HTERT RPE-1 (cell line): ENCODE results near the gene FDX2.

Source experiments
- in situ Hi-C: fragments of 300-500 bp; cut with MboI; formaldehyde crosslinking; loops from 4 replicates; pipeline ENCODE4 v1.14.3; 2020; ENCODE audit warnings: low sequenced_read_pairs

Gene FDX2

GRCh38 chr19:10333758-10334587 is 18.2 kb upstream of the FDX2 start:
- in situ Hi-C loops, result no loop called here

DNA sequence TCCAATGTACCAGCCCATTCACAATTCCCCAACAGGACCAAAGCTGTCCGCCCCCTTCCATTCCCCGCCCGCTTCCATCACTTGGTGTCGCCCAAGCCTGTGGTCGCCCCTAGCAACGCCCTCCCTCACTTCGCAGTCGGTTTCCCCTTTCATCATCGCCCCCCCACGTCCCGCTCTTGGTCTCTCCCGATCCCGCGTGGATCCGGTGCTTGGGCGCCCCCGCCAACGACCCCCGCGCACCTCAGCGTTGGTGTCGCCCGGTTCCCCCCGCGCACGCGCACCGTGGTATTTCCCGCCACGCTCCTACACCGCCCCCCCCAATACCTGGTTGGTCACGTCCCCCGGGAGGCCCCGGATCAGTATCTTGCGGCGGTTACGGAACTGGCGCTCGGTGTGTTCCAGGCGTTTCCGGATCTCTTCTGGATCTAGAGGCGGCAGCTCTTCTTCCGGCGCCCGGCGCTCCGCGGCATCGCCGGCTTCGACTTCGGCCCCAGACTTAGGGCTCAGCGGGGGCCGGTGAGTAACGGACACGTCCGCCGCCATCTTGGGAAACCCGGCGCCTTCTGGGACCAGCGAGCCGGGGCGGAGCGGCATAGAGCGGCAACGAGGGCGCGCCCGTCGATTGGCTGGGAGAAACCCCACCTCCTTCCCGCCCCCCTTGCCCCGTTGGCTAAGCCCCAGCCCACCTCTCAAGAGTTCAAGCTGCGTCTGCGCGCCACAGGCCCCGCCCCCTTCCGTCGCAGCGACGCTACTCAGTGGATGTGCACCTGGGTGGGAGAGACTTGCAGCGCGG is 17.3 kb upstream of the FDX2 start, which contains the start of gene RAVER1:
Gene RAVER1, minus strand, starts transcription at position 565 of the 793 bp plus-strand sequence. Its CDS starts 22 bp downstream, at position 543.
- in situ Hi-C loops, result no loop called here

GRCh38 chr19:10332158-10332964 is 16.5 kb upstream of the FDX2 start:
- in situ Hi-C loops, result no loop called here

DNA sequence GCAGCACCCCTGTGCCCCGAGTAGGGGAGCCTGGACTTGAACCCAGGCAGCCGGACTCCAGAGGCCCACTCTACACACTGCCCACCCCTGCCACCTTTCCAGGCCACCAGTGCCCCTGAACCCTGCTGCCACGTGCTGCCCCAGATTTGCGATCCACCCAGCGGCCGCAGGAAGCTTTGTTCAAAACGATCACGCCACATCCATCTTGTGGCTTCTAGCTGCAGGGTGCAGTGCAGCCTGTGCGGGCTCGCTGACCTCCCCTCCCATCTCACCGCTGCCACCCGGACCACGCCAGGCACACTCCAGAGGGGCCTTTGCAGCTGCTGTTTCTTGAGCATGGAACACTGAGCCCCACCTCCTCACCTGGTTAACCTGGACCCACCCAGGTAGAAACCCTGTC is 13.7 kb upstream of the FDX2 start:
- in situ Hi-C loops, result no loop called here

- in situ Hi-C loops, result no loop called here
Measured at GRCh38 chr19:10328558-10329429, 13.0 kb upstream of the FDX2 start.

- in situ Hi-C loops, result no loop called here
Measured at GRCh38 chr19:10327793-10328192, 12.0 kb upstream of the FDX2 start.

DNA sequence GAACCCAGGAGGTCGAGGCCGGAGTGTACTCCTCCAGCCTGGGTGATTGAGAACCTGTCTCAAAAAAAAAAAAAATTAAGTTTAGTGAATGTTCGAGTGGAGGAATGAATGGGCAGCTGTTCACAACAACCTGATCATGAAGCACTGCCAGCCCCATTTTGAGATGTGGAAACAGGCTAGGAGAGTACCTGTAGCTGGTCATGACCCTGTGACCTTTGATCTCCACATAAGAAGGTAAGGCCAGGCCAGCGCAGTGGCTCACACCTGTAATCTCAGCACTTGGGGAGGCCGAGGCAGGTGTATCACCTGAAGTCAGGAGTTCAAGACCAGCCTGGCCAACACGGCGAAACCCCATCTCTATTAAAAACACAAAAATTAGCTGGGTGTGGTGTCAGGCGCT is 9.9 kb upstream of the FDX2 start:
- in situ Hi-C loops, result no loop called here

- in situ Hi-C loops, result no loop called here
Measured at GRCh38 chr19:10321874-10322835, 6.3 kb upstream of the FDX2 start.

GRCh38 chr19:10321417-10321797 is 5.6 kb upstream of the FDX2 start:
- in situ Hi-C loops, result no loop called here

GRCh38 chr19:10320602-10321416 is 5.0 kb upstream of the FDX2 start:
- in situ Hi-C loops, result no loop called here

GRCh38 chr19:10318807-10319682 is 3.2 kb upstream of the FDX2 start:
- in situ Hi-C loops, result no loop called here

DNA sequence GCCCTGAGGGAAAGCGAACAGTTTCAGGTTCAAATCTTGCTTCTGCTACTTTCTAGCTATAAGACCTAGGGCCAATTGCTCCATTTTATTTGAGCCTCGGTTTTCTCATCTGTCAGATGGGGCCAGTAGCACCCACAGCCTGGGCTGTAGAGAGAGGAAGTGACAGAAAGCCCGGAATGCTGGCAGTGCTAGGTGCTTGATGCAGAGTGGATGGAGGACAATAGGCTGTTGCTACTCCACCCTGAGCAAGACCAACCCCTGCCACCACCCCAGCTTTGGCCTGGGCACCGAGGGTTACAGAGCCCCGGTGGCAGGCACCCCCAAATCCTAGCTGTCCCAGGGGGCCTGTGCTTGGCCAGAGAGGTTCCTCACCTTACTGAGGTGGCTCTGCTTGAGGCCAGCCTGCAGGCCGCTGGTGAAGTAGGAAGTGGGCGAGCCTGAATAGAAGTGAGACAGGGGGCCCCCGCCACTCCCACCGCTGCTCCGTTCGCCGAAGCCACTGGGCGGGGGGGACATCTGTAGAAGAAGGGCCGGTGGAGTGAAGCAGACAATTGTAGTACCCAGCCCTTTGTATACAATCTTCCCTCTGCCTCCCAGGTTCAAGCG is 2.1 kb upstream of the FDX2 start:
- in situ Hi-C loops, result no loop called here

GRCh38 chr19:10317045-10317856 is 1.4 kb upstream of the FDX2 start:
- in situ Hi-C loops, result no loop called here

- in situ Hi-C loops, result no loop called here
Measured at GRCh38 chr19:10316229-10317044, 622 bp upstream of the FDX2 start.

GRCh38 chr19:10309423-10309822 is 6.4 kb downstream of the FDX2 start, which contains the start of gene ZGLP1:
ZGLP1 (minus strand) TSS chr19:10309815.
- in situ Hi-C loops, result no loop called here
